ENCODE measurements around the gene TNKS1BP1. TPM values are rescaled to one million over a fixed set of nuclear protein-coding genes. Genes with fewer than 3 reads are reported as not detected.

Gene TNKS1BP1
- total and polyA plus RNA-seq, 7 donors = 26.4 to 133 (median 43.8) TPM

DNA sequence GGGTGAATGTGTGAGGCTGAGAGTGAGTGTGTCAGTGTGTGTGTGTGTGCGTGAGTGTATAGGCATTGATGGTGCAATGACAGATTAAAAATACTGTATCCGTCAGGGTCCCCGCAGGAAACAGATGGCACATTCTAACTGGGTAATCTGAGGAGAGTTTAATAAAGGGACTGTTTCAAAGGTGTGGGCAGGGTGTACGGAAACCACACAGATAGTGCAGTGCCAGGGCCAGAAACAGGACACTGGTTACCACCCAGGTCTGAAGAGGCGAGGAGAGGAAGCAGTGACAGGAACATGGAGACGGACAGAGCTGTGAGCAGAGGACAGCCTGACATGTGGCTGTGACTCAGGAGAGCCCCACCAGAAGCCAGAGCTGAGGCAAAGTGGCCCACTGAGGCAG is 29.9 kb upstream of the TNKS1BP1 start:
- Histone ChIP-seq H3K4me1 (peaks cover 0 to 9% (median 3%) of the 10 kb centered on the region in 4 donors), H3K4me3 (no peak overlapping the region), H3K36me3 (no peaks in the 10 kb centered on the region), H3K27ac (no peak overlapping the region), H3K9me3 (no peaks in the 10 kb centered on the region), H3K27me3 (no peaks in the 10 kb centered on the region)
- DNase-seq = no peak
- intact Hi-C loops (cut with DNase I) = loop anchor here (10.0 kb wide), 1 partner anchor 510 kb away; no protein-coding TSS in a partner anchor
- TF ChIP-seq, protein P1, sequence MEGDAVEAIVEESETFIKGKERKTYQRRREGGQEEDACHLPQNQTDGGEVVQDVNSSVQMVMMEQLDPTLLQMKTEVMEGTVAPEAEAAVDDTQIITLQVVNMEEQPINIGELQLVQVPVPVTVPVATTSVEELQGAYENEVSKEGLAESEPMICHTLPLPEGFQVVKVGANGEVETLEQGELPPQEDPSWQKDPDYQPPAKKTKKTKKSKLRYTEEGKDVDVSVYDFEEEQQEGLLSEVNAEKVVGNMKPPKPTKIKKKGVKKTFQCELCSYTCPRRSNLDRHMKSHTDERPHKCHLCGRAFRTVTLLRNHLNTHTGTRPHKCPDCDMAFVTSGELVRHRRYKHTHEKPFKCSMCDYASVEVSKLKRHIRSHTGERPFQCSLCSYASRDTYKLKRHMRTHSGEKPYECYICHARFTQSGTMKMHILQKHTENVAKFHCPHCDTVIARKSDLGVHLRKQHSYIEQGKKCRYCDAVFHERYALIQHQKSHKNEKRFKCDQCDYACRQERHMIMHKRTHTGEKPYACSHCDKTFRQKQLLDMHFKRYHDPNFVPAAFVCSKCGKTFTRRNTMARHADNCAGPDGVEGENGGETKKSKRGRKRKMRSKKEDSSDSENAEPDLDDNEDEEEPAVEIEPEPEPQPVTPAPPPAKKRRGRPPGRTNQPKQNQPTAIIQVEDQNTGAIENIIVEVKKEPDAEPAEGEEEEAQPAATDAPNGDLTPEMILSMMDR (IDR thresholded peaks at IDR 0.05) = no peak
- TF ChIP-seq POLR2A (IDR thresholded peaks at IDR 0.05) (no peak), EP300 (IDR thresholded peaks at IDR 0.05) (no peak), POLR2AphosphoS5 (IDR thresholded peaks at IDR 0.05) (no peak)
- 59 to 89% methylated on average over 6 of the region's 6 CpGs for WGBS, 2 donors

DNA sequence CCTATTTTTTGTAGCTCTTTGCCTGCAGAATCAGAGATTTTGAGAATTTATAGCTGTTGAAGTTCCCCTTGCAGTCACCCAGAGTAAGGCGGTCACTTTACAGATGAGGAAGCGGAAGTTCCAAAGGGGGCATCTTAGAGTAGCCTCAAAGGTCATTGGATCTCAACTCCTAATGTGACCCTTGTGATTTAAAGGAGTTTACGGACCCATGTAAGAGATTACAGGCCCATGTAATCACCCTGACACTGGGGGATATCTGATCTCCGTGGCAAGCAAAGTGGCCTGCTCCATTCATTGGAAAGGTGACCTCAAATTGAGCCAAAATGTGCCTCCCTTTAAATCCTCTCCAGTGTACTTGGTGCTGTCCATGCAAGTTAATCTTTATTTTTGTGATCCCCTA is 29.1 kb upstream of the TNKS1BP1 start:
- no peak for DNase-seq
- Histone ChIP-seq H3K27me3 (no peaks in the 10 kb centered on the region), H3K27ac (no peak overlapping the region), H3K4me1 (peaks cover 0 to 11% (median 5%) of the 10 kb centered on the region in 4 donors), H3K36me3 (no peaks in the 10 kb centered on the region), H3K4me3 (no peak overlapping the region), H3K9me3 (no peaks in the 10 kb centered on the region)
- no peak for TF ChIP-seq POLR2A (IDR thresholded peaks at IDR 0.05)
- TF ChIP-seq POLR2AphosphoS5 (IDR thresholded peaks at IDR 0.05) = no peak
- TF ChIP-seq, protein P1 (IDR thresholded peaks at IDR 0.05) = no peak
- TF ChIP-seq EP300 (IDR thresholded peaks at IDR 0.05) = no peak
- intact Hi-C loops (cut with DNase I) = loop anchor here (10.0 kb wide), 1 partner anchor 509 kb away; no protein-coding TSS in a partner anchor
- WGBS, 2 donors = 79 to 81% methylated on average over 4 of the region's 4 CpGs

DNA sequence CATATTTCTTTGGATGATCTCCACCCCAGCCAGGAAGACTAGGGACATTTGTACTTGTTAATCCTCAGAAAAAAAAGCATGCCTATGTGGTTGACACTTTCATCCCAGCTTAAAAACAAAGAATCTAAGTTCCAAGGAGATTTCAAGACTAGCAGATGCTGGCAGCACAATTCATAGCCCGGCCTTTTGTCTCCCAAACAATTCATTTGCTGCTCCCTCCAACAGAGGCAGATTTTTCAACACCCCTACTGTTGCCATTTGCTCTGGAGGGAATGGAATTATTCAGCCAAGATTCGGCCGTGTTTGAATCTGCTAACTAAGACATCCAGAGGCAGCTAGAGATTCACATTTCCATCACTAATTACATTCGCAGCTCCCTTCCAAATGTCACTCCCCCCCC is 28.7 kb upstream of the TNKS1BP1 start:
- H3K27ac ChIP-seq = no peak overlapping the region
- no peak for DNase-seq
- H3K27me3 ChIP-seq = no peaks in the 10 kb centered on the region
- no peak for TF ChIP-seq POLR2A (IDR thresholded peaks at IDR 0.05)
- TF ChIP-seq EP300 (IDR thresholded peaks at IDR 0.05) = no peak
- TF ChIP-seq, protein P1 (IDR thresholded peaks at IDR 0.05) = no peak
- no peak for TF ChIP-seq POLR2AphosphoS5 (IDR thresholded peaks at IDR 0.05)
- H3K9me3 ChIP-seq = no peaks in the 10 kb centered on the region
- 75 to 80% methylated on average over 4 of the region's 4 CpGs for WGBS, 2 donors
- no peak overlapping the region for H3K4me3 ChIP-seq
- H3K36me3 ChIP-seq = no peaks in the 10 kb centered on the region
- intact Hi-C loops (cut with DNase I) = loop anchor here (10.0 kb wide), 1 partner anchor 509 kb away; no protein-coding TSS in a partner anchor
- H3K4me1 ChIP-seq = peaks cover 0 to 11% (median 5%) of the 10 kb centered on the region in 4 donors

DNA sequence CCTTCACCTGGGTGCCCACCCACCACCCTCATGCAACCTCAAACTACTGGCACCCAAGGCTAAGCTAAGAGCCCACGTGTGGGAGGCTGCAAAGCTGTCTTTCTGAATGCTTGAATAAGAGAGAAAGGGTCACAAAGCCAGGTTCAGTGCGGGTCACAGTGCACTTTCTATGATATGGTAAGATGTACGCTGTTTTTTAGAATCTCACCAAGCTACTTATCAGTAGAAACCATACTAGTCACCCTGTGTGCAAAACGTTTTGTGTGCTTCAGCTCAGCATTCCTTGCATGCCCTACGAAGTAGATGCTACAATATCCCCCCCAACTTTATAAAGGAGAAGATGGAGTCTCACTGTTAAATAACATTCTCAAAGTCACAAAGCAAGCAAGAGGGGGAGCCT is 28.3 kb upstream of the TNKS1BP1 start:
- Histone ChIP-seq H3K27me3 (no peaks in the 10 kb centered on the region), H3K27ac (no peak overlapping the region), H3K36me3 (no peaks in the 10 kb centered on the region), H3K4me1 (peaks cover 0 to 11% (median 5%) of the 10 kb centered on the region in 4 donors), H3K9me3 (no peaks in the 10 kb centered on the region), H3K4me3 (no peak overlapping the region)
- no peak for DNase-seq
- TF ChIP-seq, protein P1 (IDR thresholded peaks at IDR 0.05) = no peak
- TF ChIP-seq EP300 (IDR thresholded peaks at IDR 0.05) (no peak), POLR2AphosphoS5 (IDR thresholded peaks at IDR 0.05) (no peak), POLR2A (IDR thresholded peaks at IDR 0.05) (no peak)
- intact Hi-C loops (cut with DNase I) = loop anchor here (10.0 kb wide), 1 partner anchor 508 kb away; no protein-coding TSS in a partner anchor
- WGBS, 2 donors = 73% methylated on average over 5 of the region's 5 CpGs
